ENCODE measurements around the gene FCAMR.

FCAMR gene

GRCh38 chr1:207000651-207001291, 30.5 kb upstream of the FCAMR start:
- ChIA-PET POLR2A (ENCODE audit: low non-redundant PET) (no interaction called here), CTCF (interaction anchor here (0.6 kb wide), 1 partner anchor 651 kb away, joined by 4 read pairs; no protein-coding TSS in a partner anchor)
- no peak overlapping the region for H3K27ac ChIP-seq
- no peak for DNase-seq (ENCODE audit: low spot score)
- TF ChIP-seq, protein P1, sequence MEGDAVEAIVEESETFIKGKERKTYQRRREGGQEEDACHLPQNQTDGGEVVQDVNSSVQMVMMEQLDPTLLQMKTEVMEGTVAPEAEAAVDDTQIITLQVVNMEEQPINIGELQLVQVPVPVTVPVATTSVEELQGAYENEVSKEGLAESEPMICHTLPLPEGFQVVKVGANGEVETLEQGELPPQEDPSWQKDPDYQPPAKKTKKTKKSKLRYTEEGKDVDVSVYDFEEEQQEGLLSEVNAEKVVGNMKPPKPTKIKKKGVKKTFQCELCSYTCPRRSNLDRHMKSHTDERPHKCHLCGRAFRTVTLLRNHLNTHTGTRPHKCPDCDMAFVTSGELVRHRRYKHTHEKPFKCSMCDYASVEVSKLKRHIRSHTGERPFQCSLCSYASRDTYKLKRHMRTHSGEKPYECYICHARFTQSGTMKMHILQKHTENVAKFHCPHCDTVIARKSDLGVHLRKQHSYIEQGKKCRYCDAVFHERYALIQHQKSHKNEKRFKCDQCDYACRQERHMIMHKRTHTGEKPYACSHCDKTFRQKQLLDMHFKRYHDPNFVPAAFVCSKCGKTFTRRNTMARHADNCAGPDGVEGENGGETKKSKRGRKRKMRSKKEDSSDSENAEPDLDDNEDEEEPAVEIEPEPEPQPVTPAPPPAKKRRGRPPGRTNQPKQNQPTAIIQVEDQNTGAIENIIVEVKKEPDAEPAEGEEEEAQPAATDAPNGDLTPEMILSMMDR (conservative IDR thresholded peaks at IDR 0.05; ENCODE audit: low read depth), result no peak

- CTCF ChIA-PET, result interaction anchor here (0.6 kb wide), 1 partner anchor 254 kb away, joined by 9 read pairs; no protein-coding TSS in a partner anchor
- POLR2A ChIA-PET (ENCODE audit: low non-redundant PET), result no interaction called here
Observed at GRCh38 chr1:206998816-206999215, 28.6 kb upstream of the FCAMR start.

DNA sequence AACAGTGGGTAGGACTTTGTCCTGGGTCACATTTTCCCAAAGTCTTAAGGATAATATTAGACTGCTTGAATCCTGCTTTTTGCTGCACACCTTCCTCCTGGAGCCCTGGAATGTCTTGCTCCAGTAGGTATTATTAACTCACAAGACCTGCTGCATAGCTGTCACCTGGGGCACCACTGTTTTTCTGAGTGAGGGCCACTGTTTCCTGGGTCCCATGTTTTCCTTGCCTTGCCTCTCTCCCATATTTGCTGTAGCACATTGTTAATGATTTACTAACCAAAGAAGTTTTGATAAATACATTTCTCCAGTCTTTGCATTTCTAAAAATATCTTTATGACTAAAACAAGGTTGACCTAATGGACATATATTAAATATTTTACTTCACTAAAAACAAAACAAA, 22.5 kb upstream of the FCAMR start:
- TF ChIP-seq, protein P1 (conservative IDR thresholded peaks at IDR 0.05; ENCODE audit: low read depth), result no peak
- no peak overlapping the region for H3K27ac ChIP-seq
- ChIA-PET CTCF (no interaction called here), POLR2A (ENCODE audit: low non-redundant PET) (no interaction called here)
- no peak for DNase-seq (ENCODE audit: low spot score)

More at GRCh38 chr1:206998816-206999215, 28.6 kb upstream of the FCAMR start:
- TF ChIP-seq, protein P1 (conservative IDR thresholded peaks at IDR 0.05; ENCODE audit: low read depth), result no peak
- no peak for DNase-seq (ENCODE audit: low spot score)
- H3K27ac ChIP-seq, result no peak overlapping the region

DNA sequence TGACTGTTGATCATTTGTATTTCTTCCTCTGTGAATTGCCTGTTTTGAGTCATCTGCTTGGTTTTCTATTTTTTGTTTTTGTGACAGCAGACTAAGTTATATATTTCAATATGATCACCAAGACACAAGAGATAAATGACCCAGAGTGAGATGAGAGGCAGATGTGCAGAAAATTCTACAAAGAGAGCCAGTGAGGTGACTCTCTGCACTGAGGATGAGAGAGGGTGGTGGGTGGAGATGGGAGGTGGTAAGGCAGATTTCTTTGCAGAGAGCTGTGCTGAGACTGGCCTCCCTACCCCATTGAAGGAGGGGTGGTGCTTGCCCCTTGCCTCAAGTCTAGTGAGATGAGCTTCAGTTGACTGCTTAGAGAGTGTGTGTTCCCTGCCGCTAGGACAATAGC, 17.6 kb upstream of the FCAMR start:
- TF ChIP-seq, protein P1 (conservative IDR thresholded peaks at IDR 0.05; ENCODE audit: low read depth), result no peak
- H3K27ac ChIP-seq, result no peak overlapping the region
- no peak for DNase-seq (ENCODE audit: low spot score)
- ChIA-PET CTCF (no interaction called here), POLR2A (ENCODE audit: low non-redundant PET) (no interaction called here)

GRCh38 chr1:206986885-206987284, 16.6 kb upstream of the FCAMR start:
- DNase-seq (ENCODE audit: low spot score), result no peak
- ChIA-PET POLR2A (ENCODE audit: low non-redundant PET) (no interaction called here), CTCF (interaction anchor here (0.8 kb wide), 1 partner anchor 17 kb away, joined by 3 read pairs; no protein-coding TSS in a partner anchor)
- TF ChIP-seq, protein P1 (conservative IDR thresholded peaks at IDR 0.05; ENCODE audit: low read depth), result no peak
- no peak overlapping the region for H3K27ac ChIP-seq

DNA sequence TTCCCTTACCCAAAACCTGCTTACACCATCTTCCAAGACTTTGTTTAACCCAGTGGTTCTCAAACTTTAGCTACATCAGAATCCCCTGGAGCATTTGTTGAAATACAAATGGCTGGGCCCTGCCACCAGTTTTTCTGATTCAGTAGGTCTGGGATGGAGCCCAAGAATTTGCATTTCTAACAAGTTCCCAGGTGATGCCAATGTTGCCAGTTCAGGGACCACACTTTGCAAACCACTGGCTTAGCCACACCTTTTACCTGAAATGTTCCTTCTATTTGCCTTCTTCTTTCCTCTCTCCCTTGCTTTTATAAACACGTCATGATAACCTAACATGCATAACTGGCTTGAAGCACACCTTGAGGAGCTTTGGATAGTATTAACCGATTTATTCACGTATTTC, 16.1 kb upstream of the FCAMR start:
- DNase-seq (ENCODE audit: low spot score), result no peak
- H3K27ac ChIP-seq, result no peak overlapping the region
- TF ChIP-seq, protein P1 (conservative IDR thresholded peaks at IDR 0.05; ENCODE audit: low read depth), result no peak
- POLR2A ChIA-PET (ENCODE audit: low non-redundant PET), result no interaction called here
- CTCF ChIA-PET, result interaction anchor here (0.8 kb wide), 1 partner anchor 18 kb away, joined by 3 read pairs; no protein-coding TSS in a partner anchor

All from RWPE1 (cell line).